Measurements from ENCODE around the gene HECTD4.

DNA sequence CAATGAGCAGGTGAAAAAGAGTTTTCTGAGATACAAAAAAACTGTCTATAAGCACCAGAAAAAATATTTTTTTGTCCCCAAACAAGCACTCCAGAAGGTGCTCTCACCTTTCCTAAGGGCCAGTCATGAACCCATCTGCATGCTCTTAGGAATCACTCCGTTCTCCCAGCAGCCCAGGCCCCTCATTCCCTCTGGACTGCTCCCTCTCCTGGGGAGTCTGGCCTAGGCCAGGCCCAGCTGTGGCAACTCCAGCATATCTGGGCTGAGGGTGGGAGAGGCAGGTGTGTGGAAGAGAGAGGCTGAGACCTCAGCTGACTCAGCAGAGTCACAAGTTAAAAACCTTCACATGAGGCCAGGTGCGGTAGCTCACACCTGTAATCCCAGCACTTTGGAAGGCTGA is 202.3 kb downstream of the HECTD4 start:
- no peak for TF ChIP-seq POLR2A (IDR thresholded peaks at IDR 0.05)
- TF ChIP-seq, protein P1, sequence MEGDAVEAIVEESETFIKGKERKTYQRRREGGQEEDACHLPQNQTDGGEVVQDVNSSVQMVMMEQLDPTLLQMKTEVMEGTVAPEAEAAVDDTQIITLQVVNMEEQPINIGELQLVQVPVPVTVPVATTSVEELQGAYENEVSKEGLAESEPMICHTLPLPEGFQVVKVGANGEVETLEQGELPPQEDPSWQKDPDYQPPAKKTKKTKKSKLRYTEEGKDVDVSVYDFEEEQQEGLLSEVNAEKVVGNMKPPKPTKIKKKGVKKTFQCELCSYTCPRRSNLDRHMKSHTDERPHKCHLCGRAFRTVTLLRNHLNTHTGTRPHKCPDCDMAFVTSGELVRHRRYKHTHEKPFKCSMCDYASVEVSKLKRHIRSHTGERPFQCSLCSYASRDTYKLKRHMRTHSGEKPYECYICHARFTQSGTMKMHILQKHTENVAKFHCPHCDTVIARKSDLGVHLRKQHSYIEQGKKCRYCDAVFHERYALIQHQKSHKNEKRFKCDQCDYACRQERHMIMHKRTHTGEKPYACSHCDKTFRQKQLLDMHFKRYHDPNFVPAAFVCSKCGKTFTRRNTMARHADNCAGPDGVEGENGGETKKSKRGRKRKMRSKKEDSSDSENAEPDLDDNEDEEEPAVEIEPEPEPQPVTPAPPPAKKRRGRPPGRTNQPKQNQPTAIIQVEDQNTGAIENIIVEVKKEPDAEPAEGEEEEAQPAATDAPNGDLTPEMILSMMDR (IDR thresholded peaks at IDR 0.05): no peak
